Right lobe of liver (tissue), 6 donors: Measurements from ENCODE around the gene DOK6. TPM values are rescaled to one million over a fixed set of nuclear protein-coding genes. Genes with fewer than 3 reads are reported as not detected.

ENCODE experiments used
- ATAC-seq, 4 donors: fragments of 200-7000 bp; cut with Tn5 transposase; one replicate each; pipeline ENCODE4 v1.9.1; 2020; ENCODE audit warnings: mild to moderate bottlenecking in 4 of 4, moderate library complexity in 4 of 4
- DNase-seq, 3 donors: peaks; one replicate each; pipeline ENCODE4 v3.0.0-alpha.2; 2020
- H3K27ac ChIP-seq, 3 donors: fragments of 200-600 bp; one replicate each; pipeline ENCODE4 v1.8.0; 2022
- H3K27me3 ChIP-seq, 2 donors: fragments of 200-600 bp; one replicate each; pipeline ENCODE4 v1.8.0; 2022
- H3K36me3 ChIP-seq, 4 donors: fragments of 200-600 bp; sonication (generic) in 1 of 4; one replicate each; pipeline versions ENCODE4 v1.5.1 to v1.8.0; 2017 to 2022; ENCODE audit warnings: control low read depth in 1 of 4
- H3K4me1 ChIP-seq, 4 donors: fragments of 200-600 bp; sonication (generic) in 1 of 4; one replicate each; pipeline versions ENCODE4 v1.5.1 to v1.8.0; 2017 to 2022; ENCODE audit warnings: control low read depth in 1 of 4
- H3K4me3 ChIP-seq, 3 donors: fragments of 200-600 bp; one replicate each; pipeline ENCODE4 v1.8.0; 2022
- H3K9me3 ChIP-seq, 4 donors: fragments of 200-600 bp; sonication (generic) in 1 of 4; one replicate each; pipeline versions ENCODE4 v1.5.1 to v1.8.0; 2017 to 2022; ENCODE audit warnings: control low read depth in 1 of 4
- CTCF ChIP-seq, 4 donors: fragments of 200-600 bp in 3 of 4; fragments of 450-650 bp in 1 of 4; IDR thresholded peaks; one replicate each; pipeline versions ENCODE4 v1.5.1 to v1.8.0; 2016 to 2022; ENCODE audit warnings: antibody characterized with exemption in 4 of 4, mild to moderate bottlenecking in 2 of 4
- POLR2A ChIP-seq: fragments of 450-650 bp; IDR thresholded peaks from one replicate; pipeline ENCODE4 v1.6.1; 2017; ENCODE audit warnings: antibody characterized with exemption, mild to moderate bottlenecking
- WGBS: methylation state at CpG from one replicate; pipeline ENCODE4 v1.1.6; 2018; ENCODE audit warnings: low coverage, low lambda C conversion rate; ENCODE audit not compliant: insufficient coverage; ENCODE audit errors: missing lambda C conversion rate; 5-methylcytosine and 5-hydroxymethylcytosine counted together
- intact Hi-C, 2 donors: fragments of 100-400 bp; cut with DNase I; formaldehyde crosslinking; loops; one replicate each; pipeline versions ENCODE4 v1.11.2 to v1.14.1; 2022
- total RNA-seq, 6 experiments: library from RNA; depleted of rRNA in 2 of 6; stranded (reverse); fragments of >200 nt in 2 of 6; fragmentation: NEBNext Ultra II Directional in 3 of 6; extraction: Animal tissue kit (Norgen Biotek cat#: 25700) in 3 of 6; gene quantifications; one replicate each; pipeline versions ENCODE4 v1.1.0 to v1.2.4, GENCODE V29; 2016 to 2023
- donor health status: DM: no; HTN: yes; CAD: no.
- donor health status: DM: no; HTN: no; CAD: no.
- donor health status: DM: no; HTN: no; CAD: no.
- donor health status: DM: no; HTN: yes; CAD: no.
- donor health status: DM: no; HTN: yes; CAD: no.

DOK6 gene
- total RNA-seq, 6 experiments from 2014 or later = 0.37 to 2.9 (median 2.1) TPM; not detected in 1

DNA sequence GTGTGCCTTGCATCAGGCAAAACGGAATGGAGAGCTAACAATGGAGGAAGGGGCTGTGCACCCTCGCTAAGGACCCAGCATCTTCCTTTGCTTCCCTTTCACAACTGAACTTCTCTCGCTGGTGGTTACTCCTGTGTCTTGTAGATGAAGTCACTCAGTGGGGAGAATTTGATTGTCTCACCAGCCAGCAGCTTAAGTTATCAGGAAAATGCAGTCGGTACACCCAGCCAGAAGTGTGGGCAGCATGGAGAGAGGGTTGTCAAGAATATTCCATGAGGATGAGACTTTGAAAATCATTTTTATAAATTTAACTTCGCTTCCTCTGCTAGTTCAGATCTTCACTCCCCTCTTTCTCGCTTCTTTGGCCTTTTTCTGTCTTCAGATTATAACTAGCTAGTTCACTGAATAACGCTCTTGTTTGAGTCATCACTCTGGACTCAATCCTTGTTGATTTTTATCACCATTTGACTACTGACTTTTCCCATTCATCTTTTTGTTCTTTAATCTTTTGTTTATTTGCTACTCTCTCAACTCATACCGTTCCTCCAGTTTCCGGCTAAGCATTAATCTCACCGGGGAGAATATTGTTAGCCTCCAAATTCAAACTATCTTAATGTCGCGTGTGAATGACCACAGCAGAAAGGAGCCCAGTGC, 325.3 kb downstream of the DOK6 start:
- intact Hi-C loops = no loop called here
- WGBS = 72% methylated on average over 12 of the region's 12 CpGs
- Histone ChIP-seq H3K27me3 (no peaks in the 10 kb centered on the region), H3K4me1 (no peaks in the 10 kb centered on the region), H3K36me3 (no peaks in the 10 kb centered on the region), H3K27ac (no peak overlapping the region), H3K9me3 (no peaks in the 10 kb centered on the region), H3K4me3 (no peak overlapping the region)
- DNase-seq (no peak), ATAC-seq (no peak)
- no peak for TF ChIP-seq CTCF (IDR thresholded peaks at IDR 0.05)

GRCh38 chr18:69727912-69728572, 327.4 kb downstream of the DOK6 start:
- no peaks in the 10 kb centered on the region for H3K27me3 ChIP-seq
- WGBS = 66% methylated on average over 5 of the region's 5 CpGs
- DNase-seq (no peak), ATAC-seq (no peak)
- H3K36me3 ChIP-seq = no peaks in the 10 kb centered on the region
- TF ChIP-seq POLR2A = no peak
- no peak for TF ChIP-seq CTCF (IDR thresholded peaks at IDR 0.05)
- no peak overlapping the region for H3K4me3 ChIP-seq
- H3K4me1 ChIP-seq = no peaks in the 10 kb centered on the region
- H3K27ac ChIP-seq = no peak overlapping the region
- H3K9me3 ChIP-seq = no peaks in the 10 kb centered on the region
- intact Hi-C loops = no loop called here

DNA sequence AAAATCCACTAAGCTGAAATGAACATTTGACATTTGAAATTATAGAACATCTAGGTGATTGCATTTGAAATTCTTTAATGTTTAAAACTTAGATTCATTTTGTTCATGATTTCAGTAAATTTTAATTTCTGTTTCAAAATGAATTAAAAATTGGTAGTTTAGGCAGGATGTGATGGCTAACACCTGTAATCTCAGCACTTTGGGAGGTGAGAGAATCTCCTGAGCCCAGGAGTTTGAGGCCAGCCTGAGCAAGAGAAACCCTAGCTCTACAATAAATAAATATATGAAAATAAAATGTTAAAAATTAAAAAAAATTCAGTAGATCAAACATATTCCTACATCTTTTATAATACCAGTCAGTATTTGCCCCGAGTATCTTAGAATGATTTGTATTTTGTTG, 330.0 kb downstream of the DOK6 start:
- H3K36me3 ChIP-seq = no peaks in the 10 kb centered on the region
- ATAC-seq (no peak), DNase-seq (no peak)
- H3K9me3 ChIP-seq = no peaks in the 10 kb centered on the region
- no peaks in the 10 kb centered on the region for H3K27me3 ChIP-seq
- H3K4me3 ChIP-seq = no peak overlapping the region
- H3K4me1 ChIP-seq = no peaks in the 10 kb centered on the region
- no peak overlapping the region for H3K27ac ChIP-seq
- intact Hi-C loops = no loop called here
- TF ChIP-seq POLR2A (no peak), CTCF (IDR thresholded peaks at IDR 0.05) (no peak)
- WGBS = 29% methylated on average over 1 of the region's 1 CpG

GRCh38 chr18:69734536-69734935, 333.8 kb downstream of the DOK6 start:
- ATAC-seq = no peak

More at GRCh38 chr18:69734536-69734935, 333.8 kb downstream of the DOK6 start:
- Histone ChIP-seq H3K36me3 (no peaks in the 10 kb centered on the region), H3K4me1 (no peaks in the 10 kb centered on the region), H3K27ac (no peak overlapping the region), H3K9me3 (no peaks in the 10 kb centered on the region), H3K4me3 (no peak overlapping the region), H3K27me3 (no peaks in the 10 kb centered on the region)
- intact Hi-C loops = no loop called here
- TF ChIP-seq POLR2A = no peak
- no peak for TF ChIP-seq CTCF (IDR thresholded peaks at IDR 0.05)
- WGBS = 73% methylated on average over 2 of the region's 2 CpGs
- no peak for DNase-seq
